Activated CD8-positive, alpha-beta T cell treated with anti-CD3 and anti-CD28 coated beads, Interleukin-2, amount 10 ng/mL, durations not matched to agents 7 days and 5 days (primary cell): Measurements from ENCODE around the gene NXPE3. TPM values are rescaled to one million over a fixed set of nuclear protein-coding genes. Genes with fewer than 3 reads are reported as not detected.
"Not testable (repeated sequence)": the region's sequence is repeated elsewhere in the genome, so short reads cannot be mapped to it uniquely, and the experiment has no call there.

Experiments
- ATAC-seq: fragments of 150-1000 bp; cut with Tn5 transposase; one replicate; pipeline ENCODE4 v1.10.0; 2021; ENCODE audit warnings: moderate library complexity
- CTCF ChIA-PET: fragments of 350-600 bp; sonication (Branson Sonifier 250); formaldehyde crosslinking; loops from one replicate; lab custom pipeline; 2021; ENCODE audit warnings: antibody characterized with exemption; lab: Charles Lee
- POLR2A ChIA-PET: fragments of 350-600 bp; sonication (Branson Sonifier 250); formaldehyde crosslinking; loops from one replicate; lab custom pipeline; 2021; ENCODE audit warnings: antibody characterized with exemption; lab: Charles Lee
- DNase-seq: peaks from one replicate; pipeline ENCODE4 v3.0.0-alpha.2; 2020
- H3K27ac Mint-ChIP-seq: one replicate; pipeline ENCODE4 v1.8.0; 2021; ENCODE audit warnings: mild to moderate bottlenecking, mixed read lengths
- H3K27me3 Mint-ChIP-seq: one replicate; pipeline ENCODE4 v1.8.0; 2021; ENCODE audit warnings: low read depth, mixed read lengths
- H3K36me3 Mint-ChIP-seq: one replicate; pipeline ENCODE4 v1.8.0; 2021; ENCODE audit warnings: low read depth, mixed read lengths
- H3K4me1 Mint-ChIP-seq: one replicate; pipeline ENCODE4 v1.8.0; 2021; ENCODE audit warnings: low read depth, mixed read lengths
- H3K4me3 Mint-ChIP-seq: one replicate; pipeline ENCODE4 v1.8.0; 2021; ENCODE audit warnings: mild to moderate bottlenecking, mixed read lengths
- H3K9me3 Mint-ChIP-seq: one replicate; pipeline ENCODE4 v1.8.0; 2022; ENCODE audit warnings: mixed read lengths; ENCODE audit not compliant: insufficient read depth
- total RNA-seq, 2 experiments: library from RNA; stranded (reverse); gene quantifications; one replicate each; pipeline ENCODE4 v1.2.3, GENCODE V29; 2021

The NXPE3 gene
- total RNA-seq, 2 experiments from 2014 or later = 25.7 to 29.5 TPM

DNA sequence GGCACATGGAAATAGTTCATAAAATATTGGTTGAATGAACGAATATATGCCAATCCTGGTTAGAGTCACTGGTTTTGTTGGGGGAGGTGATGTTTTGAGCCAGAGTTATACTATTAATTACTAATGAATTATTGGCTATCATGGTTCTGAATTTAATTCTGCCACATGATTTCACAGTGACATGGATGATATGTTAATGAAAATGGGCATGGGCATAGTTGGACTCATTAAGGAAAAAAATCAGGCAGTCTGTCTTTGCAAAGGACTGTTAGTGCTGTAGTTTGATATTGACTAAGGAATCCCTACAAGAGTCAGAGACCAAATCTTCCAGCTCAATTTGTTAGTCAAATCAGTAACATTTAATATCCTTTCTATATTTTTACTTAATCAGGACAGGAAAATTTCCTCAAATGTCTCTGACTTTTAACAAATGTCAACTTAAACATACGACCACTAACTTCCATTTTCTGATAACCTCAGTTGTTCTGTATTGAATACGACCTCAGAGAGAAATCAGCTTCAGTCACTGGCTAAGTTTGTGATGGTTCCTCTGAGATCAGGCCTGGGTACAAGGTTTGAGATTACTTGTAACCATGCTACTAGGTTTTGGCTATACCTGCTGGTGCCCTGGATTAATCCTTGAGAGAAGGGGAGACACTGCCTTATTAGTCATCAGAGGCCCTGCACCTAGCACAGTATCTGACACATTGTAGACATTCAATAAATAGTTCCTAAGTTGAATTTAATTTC is 83.6 kb downstream of the NXPE3 start:
- peaks cover 46% of the 10 kb centered on the region for H3K36me3 Mint-ChIP-seq

DNA sequence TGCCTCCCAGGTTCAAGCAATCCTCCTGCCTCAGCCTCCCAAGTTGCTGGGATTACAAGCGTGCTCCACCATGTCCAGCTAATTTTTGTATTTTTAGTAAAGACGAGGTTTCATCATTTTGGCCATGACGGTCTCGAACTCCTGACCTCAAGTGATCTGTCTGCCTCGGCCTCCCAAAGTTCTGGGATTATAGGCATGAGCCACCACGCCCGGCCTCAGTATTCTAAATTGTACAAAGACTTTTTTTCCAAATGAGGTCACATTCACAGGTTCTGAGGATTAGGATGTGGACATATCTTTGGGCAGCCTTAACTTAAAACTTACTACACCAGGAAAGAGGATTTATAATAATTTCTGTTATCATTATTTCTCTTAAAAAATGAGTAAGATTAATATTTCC is 85.9 kb downstream of the NXPE3 start:
- not testable (repeated sequence) for H3K27me3 Mint-ChIP-seq, H3K9me3 Mint-ChIP-seq, DNase-seq, H3K27ac Mint-ChIP-seq, H3K4me1 Mint-ChIP-seq, ATAC-seq, H3K4me3 Mint-ChIP-seq
- ChIA-PET POLR2A (interaction anchor here (0.7 kb wide), 1 partner anchor 51 kb away, joined by 3 read pairs; no protein-coding TSS in a partner anchor), CTCF (interaction anchor here (1.1 kb wide), 1 partner anchor 364 kb away, joined by 4 read pairs; no protein-coding TSS in a partner anchor)
- H3K36me3 Mint-ChIP-seq = peaks cover 25% of the 10 kb centered on the region

More for the DNA sequence above, 83.6 kb downstream of the NXPE3 start:
- H3K9me3 Mint-ChIP-seq = no peaks in the 10 kb centered on the region
- peak; percentile 23 for ATAC-seq
- H3K4me1 Mint-ChIP-seq = peaks cover 10% of the 10 kb centered on the region
- no peak overlapping the region for H3K27ac Mint-ChIP-seq
- DNase-seq = no peak
- CTCF ChIA-PET = interaction anchor here (1.5 to 2.5 kb wide), 2 partner anchors 363 kb away, joined by 4 to 11 read pairs; no protein-coding TSS in a partner anchor
- POLR2A ChIA-PET = interaction anchor here (0.6 kb wide), 1 partner anchor 13 kb away, joined by 3 read pairs; the partner anchor contains the start of gene NFKBIZ
- no peaks in the 10 kb centered on the region for H3K27me3 Mint-ChIP-seq
- no peak overlapping the region for H3K4me3 Mint-ChIP-seq

DNA sequence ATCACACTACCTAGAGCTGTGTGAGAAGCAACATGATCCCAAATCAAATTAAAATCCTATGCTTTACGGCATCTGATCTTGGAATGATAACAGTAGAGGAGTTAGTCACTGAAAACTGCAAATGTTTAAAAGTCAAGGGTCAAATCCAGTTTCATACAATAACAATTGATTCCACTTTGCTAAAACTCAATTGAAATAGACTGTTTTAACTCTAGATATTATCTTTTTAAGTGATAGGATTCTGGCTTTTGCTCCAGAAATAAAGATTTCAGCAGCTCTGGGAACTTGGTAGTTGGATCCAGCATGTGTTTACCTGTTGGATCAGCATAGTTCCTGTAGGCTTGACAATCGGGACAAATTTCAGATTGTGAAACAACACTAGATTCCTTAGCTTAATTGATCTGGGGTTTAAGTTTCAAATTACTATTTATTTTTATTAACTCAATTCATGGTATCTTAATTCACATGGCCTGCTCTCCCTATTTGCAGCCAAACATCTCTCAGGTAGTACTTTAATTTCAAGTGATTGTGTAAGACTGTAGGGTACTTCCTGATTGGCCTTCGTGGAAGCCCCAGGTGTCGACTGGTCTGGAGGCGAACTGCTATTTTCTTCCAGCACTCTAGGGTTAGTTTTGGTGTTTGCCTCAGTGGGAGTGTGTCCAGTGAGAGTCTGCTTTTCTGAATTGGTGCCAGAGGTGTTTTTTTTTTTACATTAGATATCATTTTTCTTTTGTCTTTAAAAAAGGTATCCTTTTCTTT is 86.9 kb downstream of the NXPE3 start:
- DNase-seq (no peak), ATAC-seq (no peak)
- H3K36me3 Mint-ChIP-seq = peaks cover 17% of the 10 kb centered on the region
- no peak overlapping the region for H3K27ac Mint-ChIP-seq
- no peaks in the 10 kb centered on the region for H3K27me3 Mint-ChIP-seq
- ChIA-PET POLR2A (interaction anchor here (0.7 kb wide), 1 partner anchor 14 kb away, joined by 3 read pairs; no protein-coding TSS in a partner anchor), CTCF (interaction anchor here (1.1 kb wide), 1 partner anchor 363 kb away, joined by 4 read pairs; no protein-coding TSS in a partner anchor)
- H3K9me3 Mint-ChIP-seq = no peaks in the 10 kb centered on the region
- peaks cover 2% of the 10 kb centered on the region for H3K4me1 Mint-ChIP-seq
- H3K4me3 Mint-ChIP-seq = no peak overlapping the region

DNA sequence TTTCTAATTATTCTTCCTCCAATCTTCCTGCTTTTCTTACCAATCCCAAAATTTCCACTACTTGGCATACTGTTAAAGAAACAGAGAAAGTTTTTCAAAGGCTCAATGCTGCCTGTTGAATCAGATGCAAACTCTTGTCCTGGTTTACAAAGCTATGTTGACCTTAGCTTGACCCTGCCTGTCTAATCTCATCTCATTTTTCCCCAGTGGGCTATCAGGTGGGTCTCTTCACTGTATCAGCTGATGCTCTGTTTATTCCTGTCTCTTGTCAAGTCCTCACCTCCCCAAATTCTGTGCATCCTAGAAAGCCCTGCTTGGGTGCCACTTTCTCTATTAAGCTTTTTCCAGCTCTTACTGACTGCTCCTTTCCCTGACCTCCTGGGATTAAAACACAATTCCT is 88.5 kb downstream of the NXPE3 start:
- CTCF ChIA-PET = interaction anchor here (0.7 to 1.5 kb wide), 4 partner anchors 15 to 358 kb away, joined by 3 to 4 read pairs (median 4); no protein-coding TSS in a partner anchor

DNA sequence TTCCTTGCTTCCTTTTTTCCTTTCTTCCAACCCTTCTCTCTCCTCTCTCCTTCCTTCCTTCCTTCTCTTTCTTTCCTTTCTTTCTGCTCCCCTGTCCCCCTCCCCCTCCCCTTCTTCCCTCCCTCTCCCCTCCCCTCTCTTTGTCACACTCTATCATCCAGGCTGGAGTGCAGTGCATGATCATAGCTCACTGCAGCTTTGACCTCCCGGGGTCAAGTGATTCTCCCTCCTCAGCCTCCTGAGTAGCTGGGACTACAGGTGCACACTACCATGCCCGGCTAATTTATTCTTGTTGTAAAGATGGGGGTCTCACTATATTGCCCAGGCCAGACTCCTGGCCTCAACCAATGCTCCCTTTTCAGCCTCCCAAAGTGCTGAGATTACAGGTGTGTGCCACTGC is 89.0 kb downstream of the NXPE3 start:
- Mint-ChIP-seq H3K9me3 (no peaks in the 10 kb centered on the region), H3K36me3 (no peaks in the 10 kb centered on the region), H3K4me3 (no peak overlapping the region), H3K27me3 (no peaks in the 10 kb centered on the region), H3K4me1 (no peaks in the 10 kb centered on the region), H3K27ac (no peak overlapping the region)
- ATAC-seq (no peak), DNase-seq (no peak)
- ChIA-PET CTCF (interaction anchor here (1.2 to 1.5 kb wide), 3 partner anchors 46 to 357 kb away, joined by 3 to 4 read pairs (median 4); no protein-coding TSS in a partner anchor), POLR2A (no interaction called here)

More for the DNA sequence above, 88.5 kb downstream of the NXPE3 start:
- POLR2A ChIA-PET = no interaction called here
- Mint-ChIP-seq H3K36me3 (peaks cover under 1% of the 10 kb centered on the region), H3K9me3 (no peaks in the 10 kb centered on the region), H3K4me3 (no peak overlapping the region), H3K27me3 (no peaks in the 10 kb centered on the region), H3K27ac (no peak overlapping the region), H3K4me1 (no peaks in the 10 kb centered on the region)
- ATAC-seq = no peak
- DNase-seq = no peak

DNA sequence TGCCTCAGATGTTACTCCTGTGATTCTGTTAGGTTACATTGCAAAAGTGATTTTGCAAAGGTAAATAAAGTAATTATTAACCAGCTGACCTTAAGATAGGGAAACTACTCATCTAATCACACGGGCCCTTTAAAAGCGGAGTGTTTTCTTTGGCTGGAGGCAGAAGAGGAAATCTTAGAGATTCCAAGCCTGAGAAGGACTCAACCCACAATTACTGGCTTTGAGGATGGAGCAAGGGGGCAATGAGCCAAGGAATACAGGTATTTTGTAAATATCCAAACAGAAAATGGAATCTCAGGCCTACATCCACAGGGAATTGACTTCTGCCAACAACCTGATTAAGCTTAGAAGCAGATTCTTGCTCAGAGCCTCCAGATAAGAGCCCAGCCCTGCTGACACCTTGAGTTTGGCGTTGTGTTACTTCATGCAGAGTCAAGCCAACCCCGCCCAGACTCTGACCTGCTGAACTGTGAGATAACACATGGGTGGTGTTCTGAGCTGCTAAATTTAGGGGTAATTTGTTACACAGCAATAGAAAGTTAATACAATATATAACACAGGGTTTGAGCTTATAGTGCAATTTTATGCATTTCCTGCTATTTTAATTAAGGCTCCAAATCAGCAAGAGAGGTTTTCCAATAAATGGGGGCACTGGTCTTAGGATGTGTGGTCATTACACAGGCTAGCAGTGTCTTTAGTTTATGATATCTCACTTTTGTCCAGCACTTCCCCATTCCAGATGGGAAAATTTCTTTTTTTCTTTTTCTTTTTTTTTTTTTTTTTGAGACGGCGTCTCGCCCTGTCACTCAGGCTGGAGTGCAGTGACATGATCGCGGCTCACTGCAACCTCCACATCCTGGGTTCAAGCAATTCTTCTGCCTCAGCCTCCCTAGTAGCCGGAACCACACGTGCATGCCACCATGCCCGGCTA is 89.8 kb downstream of the NXPE3 start:
- ChIA-PET CTCF (interaction anchor here (1.2 kb wide), 1 partner anchor 317 kb away, joined by 4 read pairs; no protein-coding TSS in a partner anchor), POLR2A (interaction anchor here (0.7 kb wide), 1 partner anchor 9 kb away, joined by 3 read pairs; no protein-coding TSS in a partner anchor)
- Mint-ChIP-seq H3K4me3 (no peak overlapping the region), H3K27ac (no peak overlapping the region), H3K27me3 (no peaks in the 10 kb centered on the region), H3K36me3 (no peaks in the 10 kb centered on the region), H3K9me3 (no peaks in the 10 kb centered on the region), H3K4me1 (no peaks in the 10 kb centered on the region)
- DNase-seq (no peak), ATAC-seq (no peak)

DNA sequence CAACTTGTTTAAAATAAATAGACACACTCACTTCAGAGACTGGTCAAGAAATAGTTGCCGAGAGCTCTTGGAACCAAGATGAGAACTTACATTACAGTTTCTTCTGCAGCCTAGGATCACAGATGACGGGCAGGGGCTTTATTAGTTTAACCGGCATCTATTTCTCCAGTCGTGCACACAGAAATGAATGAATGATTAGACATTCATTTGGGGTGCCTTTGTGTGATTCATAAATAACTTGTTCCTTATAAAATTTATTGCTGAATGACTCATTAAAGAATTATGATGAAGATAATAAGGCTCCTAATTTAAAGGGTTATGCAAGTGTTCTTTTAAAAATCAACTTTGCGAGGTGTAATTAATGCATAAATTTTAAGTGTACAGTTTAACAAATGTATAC is 91.1 kb downstream of the NXPE3 start:
- no peak for DNase-seq
- Mint-ChIP-seq H3K27ac (no peak overlapping the region), H3K4me3 (no peak overlapping the region), H3K9me3 (no peaks in the 10 kb centered on the region), H3K36me3 (no peaks in the 10 kb centered on the region), H3K27me3 (no peaks in the 10 kb centered on the region), H3K4me1 (no peaks in the 10 kb centered on the region)
- ATAC-seq = no peak
- CTCF ChIA-PET = no interaction called here
- POLR2A ChIA-PET = no interaction called here

DNA sequence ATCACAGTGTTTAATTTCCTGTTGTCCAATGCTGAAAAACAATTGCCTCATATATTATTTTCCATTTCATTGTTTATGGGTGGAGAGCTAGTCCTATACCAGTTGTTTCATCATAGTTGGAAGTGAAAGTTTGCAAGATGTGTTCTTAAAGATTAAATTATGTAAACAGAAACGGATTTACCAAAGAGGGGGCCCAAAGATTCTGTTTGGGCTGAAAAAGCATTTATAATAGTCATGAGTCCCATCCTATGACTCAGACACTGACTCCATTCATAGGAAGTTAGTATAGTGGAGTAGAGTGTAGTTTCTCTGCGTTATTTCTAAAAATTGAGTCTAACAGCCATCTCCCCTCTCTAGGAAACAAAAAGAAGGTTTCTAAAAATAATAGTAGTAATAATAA is 94.6 kb downstream of the NXPE3 start:
- Mint-ChIP-seq H3K9me3 (no peaks in the 10 kb centered on the region), H3K36me3 (no peaks in the 10 kb centered on the region), H3K27ac (no peak overlapping the region), H3K4me1 (no peaks in the 10 kb centered on the region), H3K27me3 (no peaks in the 10 kb centered on the region), H3K4me3 (no peak overlapping the region)
- POLR2A ChIA-PET = no interaction called here
- no peak for DNase-seq
- ATAC-seq = no peak
- CTCF ChIA-PET = no interaction called here

DNA sequence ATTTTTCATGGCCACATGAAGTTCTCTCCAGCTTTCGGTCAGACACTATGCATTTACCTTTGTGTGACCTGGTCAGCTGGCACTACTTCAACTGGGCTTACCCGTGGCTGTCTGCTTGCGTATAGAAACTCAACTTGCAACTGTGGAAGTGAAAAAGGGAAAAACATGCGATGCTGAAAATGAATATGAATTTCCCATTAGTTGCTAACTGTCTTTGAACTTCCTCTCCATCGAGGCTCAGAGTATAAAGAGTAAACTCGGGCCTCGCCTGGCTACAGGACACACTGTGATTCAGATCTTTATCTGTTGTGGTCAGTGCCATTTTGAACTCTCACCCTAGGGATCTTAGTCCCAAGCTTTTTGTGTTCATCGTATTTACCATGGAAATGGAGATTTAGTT is 97.1 kb downstream of the NXPE3 start:
- ATAC-seq (no peak), DNase-seq (no peak)
- Mint-ChIP-seq H3K4me1 (no peaks in the 10 kb centered on the region), H3K27me3 (no peaks in the 10 kb centered on the region), H3K9me3 (no peaks in the 10 kb centered on the region), H3K27ac (no peak overlapping the region), H3K4me3 (no peak overlapping the region), H3K36me3 (no peaks in the 10 kb centered on the region)
- ChIA-PET POLR2A (no interaction called here), CTCF (interaction anchor here (0.8 kb wide), 1 partner anchor 55 kb away, joined by 3 read pairs; no protein-coding TSS in a partner anchor)
